GM21526 (cell line): ENCODE results near the gene XKR3.
"Not testable (repeated sequence)": the region's sequence is repeated elsewhere in the genome, so short reads cannot be mapped to it uniquely, and the experiment has no call there.

Source experiments
- ATAC-seq: cut with Tn5 transposase; IDR thresholded peaks from one replicate; pipeline ENCODE4 v1.9.1; 2021; ENCODE audit warnings: moderate library complexity; ENCODE audit not compliant: unreplicated experiment, low FRiP score

The XKR3 gene

DNA sequence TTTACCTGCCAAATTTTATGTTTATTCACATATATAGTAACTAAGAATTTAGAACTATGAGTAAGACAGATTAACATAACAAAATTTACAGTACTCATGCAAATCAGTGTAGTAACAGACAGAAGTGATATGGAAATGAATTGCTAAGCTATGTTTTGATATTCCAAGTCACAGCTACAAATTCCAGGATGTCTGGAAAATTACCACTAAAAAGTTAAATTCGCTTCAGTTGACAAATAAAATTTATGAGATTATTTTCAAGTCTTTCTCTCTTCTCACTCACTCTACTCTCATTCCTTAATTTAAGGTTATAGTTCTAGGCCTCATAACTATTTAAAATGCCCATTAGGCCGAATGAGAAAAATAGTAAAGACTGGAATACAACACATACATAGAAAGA, 18.1 kb downstream of the XKR3 start:
- no peak for ATAC-seq

DNA sequence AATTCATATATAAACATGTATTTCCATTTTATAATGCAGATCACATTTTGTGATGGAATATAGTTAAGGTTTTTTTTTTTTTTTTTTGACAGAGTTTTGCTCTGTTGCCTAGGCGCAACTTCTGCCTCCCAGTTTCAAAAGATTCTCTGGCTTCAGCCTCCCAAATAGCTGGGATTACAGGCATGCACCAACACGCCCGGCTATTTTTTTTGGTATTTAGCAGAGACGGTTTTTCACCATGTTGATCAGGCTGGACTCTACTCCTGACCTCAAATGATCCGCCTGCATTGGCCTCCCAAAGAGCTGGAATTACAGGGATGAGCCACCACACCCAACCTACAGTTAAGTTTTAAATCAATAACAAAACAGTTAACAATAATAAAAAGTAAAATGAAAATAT, 18.8 kb downstream of the XKR3 start:
- ATAC-seq = no peak

DNA sequence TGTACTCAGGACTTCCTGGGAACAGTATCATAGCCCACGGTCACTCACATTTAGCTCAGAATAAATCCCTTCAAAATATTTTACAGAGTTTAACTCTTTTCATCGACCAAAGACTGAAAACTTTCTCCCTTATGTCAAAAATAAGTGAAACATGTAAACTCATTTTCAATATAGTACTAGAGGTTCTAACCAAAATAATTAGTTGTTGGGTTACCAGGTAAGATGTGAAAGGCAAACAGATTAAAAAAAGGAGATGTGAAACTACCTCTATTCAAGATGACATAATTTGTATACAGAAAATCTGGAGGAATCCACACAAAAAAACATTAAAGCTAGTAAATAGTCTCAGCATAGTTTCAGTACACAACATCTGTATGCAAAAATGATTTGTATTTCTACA, 20.3 kb downstream of the XKR3 start:
- ATAC-seq = peak; percentile 58

DNA sequence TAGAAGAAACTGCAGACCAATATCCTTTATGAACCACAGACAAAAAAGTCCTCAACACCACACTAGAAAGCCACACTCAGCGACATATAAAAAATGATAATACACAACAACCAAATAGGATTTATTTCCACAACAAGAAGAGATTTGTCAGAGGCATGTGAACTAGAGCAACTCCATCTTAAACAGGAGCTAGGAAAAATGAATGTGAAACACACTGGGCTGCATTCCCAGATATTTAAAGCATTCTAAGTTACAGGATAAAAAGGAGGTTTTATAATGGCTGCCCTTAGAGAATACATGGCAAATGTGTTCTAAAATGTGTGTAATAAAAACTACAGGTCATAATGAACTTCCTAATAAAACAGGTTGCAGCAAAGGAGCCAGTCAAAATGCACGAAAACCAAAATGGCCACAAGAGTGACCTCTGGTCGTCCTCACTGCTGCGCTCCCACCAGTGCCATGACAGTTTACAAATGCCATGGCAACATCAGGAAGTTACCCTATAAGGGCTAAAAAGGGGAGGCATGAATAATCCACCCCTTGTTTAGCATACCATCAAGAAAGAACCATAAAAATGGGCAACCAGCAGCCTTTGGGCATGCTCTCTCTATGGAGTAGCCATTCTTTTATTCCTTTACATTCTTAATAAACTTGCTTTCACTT, 21.8 kb downstream of the XKR3 start:
- ATAC-seq = no peak

DNA sequence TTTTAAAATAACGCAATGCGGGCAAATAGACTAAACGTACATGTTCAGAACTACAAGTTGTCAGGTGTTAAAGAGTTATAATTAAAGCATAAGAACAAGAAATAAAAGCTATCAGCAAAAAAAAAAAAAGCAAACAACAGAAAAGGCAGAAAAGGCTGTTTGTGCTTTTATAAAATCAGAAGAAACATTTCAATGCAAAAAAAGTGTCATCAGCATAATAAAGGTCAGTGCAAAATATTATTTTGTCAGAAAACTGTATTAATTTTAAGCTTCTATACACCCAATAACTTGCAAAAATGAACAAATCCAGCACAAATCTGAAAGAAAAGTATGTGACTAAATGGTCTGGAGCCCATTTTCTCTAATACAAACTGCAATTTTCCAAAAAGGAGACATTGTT, 23.6 kb downstream of the XKR3 start:
- ATAC-seq = no peak

DNA sequence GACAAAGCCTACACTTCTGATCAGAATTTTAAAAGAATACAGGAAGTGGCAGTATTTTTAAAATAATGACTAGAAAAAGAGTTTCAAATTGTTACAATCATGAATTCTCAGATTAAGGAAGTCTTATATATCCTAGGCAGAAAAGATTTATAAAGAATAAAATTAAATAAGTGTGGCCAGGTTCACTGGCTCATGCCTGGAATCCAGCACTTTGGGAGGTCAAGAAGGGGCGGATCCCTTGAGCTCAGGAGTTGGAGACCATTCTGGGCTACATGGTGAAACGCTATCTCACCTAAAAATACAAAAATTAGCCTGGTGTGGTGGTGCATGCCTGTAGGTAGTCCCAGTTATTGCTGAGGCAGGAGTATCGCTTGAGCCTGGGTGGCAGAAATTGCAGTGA, 24.1 kb downstream of the XKR3 start:
- no peak for ATAC-seq

DNA sequence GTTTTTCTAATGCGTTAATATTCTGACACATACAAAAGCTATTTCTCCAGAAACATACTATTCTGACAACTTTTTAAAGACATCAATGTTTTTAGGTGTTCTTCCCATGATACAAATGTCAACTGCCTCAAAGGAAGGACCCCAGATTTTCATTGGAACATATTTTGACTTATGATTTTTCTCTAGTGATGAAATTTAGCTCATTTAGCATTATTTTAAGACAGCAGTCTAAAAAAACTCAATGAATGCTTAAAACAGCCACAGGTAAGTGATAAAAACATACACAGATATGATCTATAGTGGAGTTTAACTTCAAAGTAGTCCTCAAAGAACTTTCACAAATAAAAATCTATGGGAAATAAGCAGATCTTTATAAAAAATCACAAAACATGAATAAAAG, 24.9 kb downstream of the XKR3 start:
- ATAC-seq = no peak

DNA sequence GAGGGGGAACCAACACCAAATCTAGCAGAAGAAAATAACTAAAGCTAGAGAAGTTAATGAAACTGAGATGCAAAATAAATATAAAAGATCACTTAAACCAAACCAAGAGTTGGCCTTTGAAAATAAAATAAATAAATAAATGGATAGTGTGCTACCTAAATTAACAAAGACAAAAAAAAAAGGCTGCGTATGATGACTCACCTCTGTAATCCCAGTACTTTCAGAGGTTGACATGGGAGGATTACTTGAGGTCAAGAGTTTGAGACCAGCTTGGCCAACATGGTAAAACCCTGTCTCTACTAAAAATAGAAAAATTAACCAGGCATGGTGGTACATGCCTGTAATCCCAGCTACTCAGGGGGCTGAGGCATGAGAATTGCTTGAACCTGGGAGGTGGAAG, 29.7 kb downstream of the XKR3 start:
- ATAC-seq = not testable (repeated sequence)

DNA sequence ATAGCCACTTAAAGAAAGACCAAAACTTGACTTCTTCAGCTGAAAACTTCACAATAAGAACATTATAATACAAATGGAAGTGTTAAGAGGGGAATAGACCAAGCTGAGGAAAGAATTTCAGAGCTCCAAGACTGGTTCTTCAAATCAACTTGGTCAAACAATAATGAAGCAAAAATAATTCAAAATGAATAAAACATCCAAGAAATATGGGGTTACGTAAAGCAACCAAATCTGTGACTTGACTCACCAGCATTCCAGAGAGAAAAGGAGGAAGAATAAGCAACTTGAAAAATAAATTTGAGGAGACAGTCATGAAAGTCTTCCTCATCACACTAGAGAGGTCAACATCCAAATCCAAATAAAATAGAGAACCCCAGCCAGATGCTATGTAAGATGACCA, 31.4 kb downstream of the XKR3 start:
- no peak for ATAC-seq

DNA sequence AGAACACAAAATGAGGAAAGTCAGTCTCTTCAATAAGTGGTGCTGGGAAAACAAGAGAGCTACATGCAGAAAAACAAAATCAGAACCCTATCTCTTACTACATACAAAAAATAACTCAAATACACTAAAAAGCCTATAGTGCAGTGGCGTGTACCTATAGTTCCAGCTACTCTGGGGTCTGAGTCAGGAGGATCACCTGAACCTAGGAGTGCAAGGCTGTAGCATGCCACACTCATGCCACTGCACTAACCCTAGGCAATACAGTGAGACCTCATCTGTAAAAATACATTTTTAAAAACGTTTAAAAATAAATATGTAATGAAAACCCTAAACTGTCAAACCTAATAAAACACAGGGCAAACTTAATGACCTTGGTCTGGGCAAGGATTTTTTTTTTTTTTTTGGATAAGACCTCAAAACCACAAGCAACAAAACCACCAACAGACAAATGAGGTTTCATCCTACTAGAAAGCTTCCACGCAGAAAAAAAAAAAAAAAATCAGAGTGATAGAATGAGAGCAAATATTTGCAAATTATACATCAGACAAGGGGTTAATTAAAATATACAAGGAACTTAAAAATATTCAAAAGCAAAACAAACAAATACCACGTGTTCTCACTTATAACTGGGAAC, 35.2 kb downstream of the XKR3 start:
- no peak for ATAC-seq

DNA sequence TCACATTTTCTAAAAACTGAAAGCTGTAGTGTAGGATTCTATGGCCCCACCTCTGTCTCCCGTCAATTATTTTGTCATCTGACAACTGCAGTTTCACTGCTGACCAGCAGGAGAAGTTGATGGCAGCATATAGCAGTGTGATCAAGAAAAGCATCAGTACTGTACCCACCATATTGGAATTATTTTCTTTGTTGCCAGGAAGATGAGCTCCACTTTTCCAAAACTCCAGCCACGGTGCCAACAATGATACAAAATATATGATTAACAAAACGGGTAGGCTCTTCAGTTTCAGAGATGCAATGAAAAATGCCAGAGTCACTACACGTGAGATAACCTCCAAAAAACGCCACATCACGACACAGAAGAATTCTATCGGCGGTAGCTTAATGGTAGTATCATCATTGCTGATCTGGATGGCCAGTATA, 41.3 kb downstream of the XKR3 start:
- ATAC-seq = no peak

DNA sequence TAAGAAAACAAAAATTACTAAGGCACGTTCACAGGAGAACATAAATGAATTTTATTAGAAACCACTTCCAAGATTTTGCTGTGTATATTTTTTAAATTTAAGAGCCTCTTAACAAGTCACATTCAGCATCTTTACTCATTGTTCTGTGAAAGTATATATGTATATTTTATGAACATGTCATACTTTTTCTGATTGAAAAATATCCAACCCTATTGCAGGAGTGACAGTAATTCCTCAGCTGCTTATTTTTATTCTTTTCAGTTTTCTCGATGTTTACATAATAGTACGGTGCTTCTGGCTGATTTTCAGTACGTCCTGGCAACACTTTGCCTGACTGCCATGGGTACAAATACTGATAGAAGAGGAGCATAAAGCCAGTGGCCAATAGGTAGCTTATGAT, 41.8 kb downstream of the XKR3 start:
- ATAC-seq = no peak

DNA sequence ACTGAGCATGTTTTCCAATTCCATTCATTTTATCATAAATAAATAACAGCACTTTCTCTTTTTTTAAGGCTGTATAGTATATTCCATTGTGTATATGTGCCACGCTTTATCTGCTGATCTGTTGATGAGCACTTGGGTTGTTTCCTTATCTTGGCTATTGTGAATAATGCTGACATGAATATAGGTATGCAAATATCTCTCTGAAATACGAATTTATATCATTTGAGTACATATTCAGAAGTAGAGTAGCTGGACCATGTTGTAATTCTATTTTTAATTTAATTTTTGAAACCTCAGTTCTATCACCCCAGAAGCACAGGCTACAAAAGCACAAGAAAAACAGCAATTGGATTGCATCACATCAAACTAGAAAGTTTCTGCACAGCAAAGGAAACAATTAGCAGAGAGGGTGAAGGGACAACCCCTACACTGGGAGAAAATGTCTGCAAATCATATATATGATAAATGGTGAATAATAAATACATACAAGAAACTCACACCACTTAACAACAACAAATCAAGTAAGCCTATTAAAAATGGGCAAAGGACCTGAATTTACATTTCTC, 43.4 kb downstream of the XKR3 start:
- ATAC-seq = no peak

DNA sequence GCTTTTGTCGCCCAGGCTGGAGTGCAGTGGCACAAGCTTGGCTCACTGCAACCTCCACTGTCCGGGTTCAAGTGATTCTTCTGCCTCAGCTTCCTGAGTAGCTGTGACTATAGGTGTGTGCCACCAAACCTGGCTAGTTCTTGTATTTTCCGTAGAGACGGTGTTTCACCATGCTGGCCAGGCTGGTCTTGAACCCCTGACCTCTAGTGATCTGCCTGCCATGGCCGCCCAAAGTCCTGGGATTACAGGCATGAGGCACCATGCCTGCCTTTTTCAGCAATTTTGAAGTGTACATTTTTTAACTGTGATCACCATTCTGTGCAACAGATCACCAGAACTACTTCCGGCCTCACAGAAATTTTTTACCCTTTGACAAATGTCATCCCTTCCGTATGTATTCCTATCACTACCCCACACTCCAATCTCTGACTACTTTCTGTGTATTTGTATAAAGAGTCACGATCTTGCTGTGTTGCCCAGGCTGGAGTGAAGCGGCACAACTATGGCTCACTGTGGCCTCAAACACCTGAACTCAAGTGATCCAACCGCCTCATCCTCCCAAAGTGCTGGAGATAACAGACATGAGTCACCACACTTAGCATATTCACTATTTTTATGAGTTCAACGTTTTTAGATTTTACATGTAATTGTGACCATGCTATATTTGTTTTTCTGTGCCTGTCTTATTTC, 44.0 kb downstream of the XKR3 start:
- no peak for ATAC-seq

DNA sequence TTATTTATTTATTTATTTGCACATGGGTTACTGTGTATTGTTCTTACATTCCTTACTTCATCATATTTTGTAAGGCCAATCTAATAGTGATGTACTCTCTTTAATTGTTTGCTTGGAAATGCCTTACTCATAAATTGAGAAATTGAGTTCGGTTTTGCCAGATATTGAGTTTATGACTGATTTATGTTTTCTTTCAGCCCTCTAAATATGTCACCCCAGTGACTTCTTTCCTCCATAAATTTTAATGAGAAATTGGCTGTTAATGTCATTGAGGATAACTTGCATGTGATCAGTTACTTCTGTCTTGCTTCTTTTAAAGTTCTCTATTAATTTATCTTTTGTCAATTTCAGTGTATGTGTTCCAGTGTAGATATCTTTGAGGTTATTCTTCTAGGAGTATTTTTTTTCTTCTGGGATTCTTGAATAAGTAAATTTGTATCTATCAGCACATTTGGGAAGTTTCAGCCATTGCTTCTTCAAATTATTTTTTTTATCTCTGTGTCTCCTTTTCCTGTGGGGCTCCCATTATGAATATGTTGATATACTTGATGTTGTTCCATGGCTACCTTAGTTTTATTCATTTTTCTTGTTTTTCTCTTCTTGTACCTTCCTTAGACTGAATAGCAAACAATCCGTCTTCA, 47.8 kb downstream of the XKR3 start:
- no peak for ATAC-seq

DNA sequence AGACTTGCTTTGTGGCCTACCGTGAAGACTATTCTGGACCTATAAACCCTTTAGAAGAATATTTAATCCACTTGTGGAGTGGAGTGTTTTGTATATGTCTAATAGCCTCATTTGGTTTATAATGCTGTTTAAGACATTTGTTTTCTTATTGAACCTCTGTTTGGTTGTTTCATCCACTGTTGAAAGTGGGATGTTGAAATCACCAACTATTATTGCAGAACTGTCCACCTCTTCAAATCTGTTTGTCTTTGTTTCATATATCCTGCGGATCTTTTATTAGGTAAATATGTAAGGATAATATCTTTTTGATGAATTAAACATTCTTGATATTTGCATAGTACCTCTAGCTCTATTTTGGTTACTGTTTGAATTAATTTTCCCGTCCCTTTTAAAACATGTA, 49.1 kb downstream of the XKR3 start:
- no peak for ATAC-seq

DNA sequence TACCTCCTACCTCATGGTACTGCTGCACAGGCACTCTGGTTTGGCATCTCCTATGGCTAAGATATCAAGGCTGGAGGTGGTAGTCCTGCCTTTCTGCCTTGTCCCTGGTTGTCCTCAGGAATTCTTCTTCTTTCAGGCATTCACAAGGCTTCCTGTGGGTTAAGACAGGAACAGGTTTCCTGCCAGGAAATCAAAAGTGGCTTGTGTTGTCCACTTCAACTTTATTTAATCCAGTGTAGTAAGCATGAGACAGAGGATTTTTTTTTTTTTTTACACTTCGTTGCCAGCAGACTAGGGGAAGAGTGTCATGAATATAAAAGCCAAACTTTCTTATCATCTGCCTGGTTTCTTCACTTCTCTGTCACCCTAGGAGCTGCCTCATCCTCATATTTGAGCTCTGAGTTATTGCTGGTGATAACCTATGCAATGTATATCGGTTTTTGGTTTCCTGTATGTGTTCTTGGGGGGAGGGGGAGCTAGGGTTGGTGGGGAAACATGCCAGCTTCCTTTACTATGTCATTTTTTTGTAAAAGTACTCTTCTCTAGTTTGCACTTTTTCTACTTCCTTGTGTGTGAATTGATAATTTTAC, 50.2 kb downstream of the XKR3 start:
- ATAC-seq = no peak

DNA sequence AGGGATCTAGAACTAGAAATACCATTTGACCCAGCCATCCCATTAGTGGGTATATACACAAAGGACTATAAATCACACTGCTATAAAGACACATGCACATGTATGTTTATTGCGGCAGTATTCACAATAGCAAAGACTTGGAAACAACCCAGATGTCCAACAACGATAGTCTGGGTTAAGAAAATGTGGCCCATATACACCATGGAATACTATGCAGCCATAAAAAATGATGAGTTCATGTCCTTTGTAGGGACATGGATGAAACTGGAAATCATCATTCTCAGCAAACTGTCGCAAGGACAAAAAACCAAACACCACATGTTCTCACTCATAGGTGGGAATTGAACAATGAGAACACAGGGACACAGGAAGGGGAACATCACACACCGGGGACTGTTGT, 53.6 kb downstream of the XKR3 start:
- ATAC-seq = not testable (repeated sequence)

DNA sequence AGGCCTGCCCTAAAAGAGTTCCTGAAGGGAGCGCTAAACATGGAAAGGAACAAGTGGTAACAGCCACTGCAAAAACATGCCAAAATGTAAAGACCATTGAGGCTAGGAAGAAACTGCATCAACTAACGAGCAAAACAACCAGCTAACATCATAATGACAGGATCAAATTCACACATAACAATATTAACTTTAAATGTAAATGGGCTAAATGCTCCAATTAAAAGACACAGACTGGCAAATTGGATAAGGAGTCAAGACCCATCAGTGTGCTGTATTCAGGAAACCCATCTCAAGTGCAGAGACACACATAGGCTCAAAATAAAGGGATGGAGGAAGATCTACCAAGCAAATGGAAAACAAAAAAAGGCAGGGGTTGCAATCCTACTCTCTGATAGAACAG, 57.3 kb downstream of the XKR3 start:
- ATAC-seq = not testable (repeated sequence)

DNA sequence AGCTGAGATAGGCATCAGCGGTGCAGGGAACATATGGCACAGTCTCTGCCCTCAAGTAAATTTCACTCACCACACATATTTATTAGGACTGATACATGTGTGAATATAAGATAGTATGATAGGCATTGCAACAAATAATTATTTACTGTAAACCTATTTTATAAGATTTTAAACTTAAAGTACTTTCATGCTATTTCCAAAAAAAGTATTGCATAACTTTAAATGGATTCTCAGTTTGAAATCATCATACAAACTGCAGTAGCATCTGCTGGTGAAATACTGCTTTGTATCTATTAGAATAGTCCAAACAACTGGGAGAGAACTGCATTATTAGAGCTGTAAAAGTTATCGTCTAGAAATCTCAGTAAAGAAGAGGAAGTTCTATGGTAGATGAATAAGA, 63.0 kb downstream of the XKR3 start:
- ATAC-seq = not testable (repeated sequence)

DNA sequence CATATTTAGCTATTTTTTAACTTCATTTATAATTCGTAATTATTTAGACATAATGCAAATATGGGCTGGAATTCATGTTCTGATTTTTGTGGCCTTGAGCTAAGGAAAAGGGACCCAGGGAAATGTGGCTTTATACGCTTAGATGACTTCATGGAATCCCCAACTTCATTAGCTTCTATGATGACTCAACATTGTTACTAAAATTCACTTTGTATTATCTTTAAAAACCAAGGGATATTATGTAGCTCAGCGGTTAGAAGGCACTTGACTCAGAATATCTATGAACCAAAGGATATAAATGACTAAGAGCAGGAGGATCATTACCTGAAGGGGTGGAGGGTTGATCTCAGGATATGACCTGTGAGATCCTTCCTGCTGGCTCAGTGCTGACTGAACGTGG, 64.8 kb downstream of the XKR3 start:
- not testable (repeated sequence) for ATAC-seq
